ENCODE results near the gene FUOM.
A peak's percentile ranks its signal among the peaks of the same experiment; 100 is the strongest.
"Not testable (repeated sequence)": the region's sequence is repeated elsewhere in the genome, so short reads cannot be mapped to it uniquely, and the experiment has no call there.

FUOM gene

DNA sequence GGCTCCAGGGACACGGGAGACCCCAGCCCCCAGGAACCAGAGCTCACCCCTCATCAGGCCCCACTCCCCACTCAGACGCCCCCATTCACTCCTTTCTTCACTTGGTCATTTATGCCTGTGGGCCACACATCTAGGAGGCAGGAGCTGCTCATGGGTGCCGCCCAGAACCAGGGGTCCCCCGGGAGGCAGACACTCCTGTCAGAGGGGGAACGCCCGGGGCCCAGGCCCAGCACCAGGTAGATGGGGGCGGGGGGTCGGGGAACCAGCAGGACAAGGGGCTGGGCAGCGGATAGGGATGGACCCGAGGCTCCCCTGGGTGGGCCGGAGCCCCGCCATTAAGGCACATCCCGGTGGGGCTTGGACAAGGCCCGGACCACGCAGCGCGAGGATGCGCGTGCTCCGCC lies 33.0 kb downstream of the FUOM start:
- H3K9me3 Mint-ChIP-seq = peaks cover 5% of the 10 kb centered on the region
- no peaks in the 10 kb centered on the region for H3K36me3 Mint-ChIP-seq (ENCODE audit: low read depth)
- H3K27ac Mint-ChIP-seq = no peak overlapping the region
- H3K27me3 Mint-ChIP-seq (ENCODE audit: low read depth) = peaks cover 60% of the 10 kb centered on the region
- H3K4me1 Mint-ChIP-seq = peaks cover 15% of the 10 kb centered on the region
- no peak overlapping the region for H3K4me3 Mint-ChIP-seq
- TF ChIP-seq, protein P1, sequence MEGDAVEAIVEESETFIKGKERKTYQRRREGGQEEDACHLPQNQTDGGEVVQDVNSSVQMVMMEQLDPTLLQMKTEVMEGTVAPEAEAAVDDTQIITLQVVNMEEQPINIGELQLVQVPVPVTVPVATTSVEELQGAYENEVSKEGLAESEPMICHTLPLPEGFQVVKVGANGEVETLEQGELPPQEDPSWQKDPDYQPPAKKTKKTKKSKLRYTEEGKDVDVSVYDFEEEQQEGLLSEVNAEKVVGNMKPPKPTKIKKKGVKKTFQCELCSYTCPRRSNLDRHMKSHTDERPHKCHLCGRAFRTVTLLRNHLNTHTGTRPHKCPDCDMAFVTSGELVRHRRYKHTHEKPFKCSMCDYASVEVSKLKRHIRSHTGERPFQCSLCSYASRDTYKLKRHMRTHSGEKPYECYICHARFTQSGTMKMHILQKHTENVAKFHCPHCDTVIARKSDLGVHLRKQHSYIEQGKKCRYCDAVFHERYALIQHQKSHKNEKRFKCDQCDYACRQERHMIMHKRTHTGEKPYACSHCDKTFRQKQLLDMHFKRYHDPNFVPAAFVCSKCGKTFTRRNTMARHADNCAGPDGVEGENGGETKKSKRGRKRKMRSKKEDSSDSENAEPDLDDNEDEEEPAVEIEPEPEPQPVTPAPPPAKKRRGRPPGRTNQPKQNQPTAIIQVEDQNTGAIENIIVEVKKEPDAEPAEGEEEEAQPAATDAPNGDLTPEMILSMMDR (IDR thresholded peaks at IDR 0.05; ENCODE audit: unreplicated experiment in 3 of 3) = no peak

DNA sequence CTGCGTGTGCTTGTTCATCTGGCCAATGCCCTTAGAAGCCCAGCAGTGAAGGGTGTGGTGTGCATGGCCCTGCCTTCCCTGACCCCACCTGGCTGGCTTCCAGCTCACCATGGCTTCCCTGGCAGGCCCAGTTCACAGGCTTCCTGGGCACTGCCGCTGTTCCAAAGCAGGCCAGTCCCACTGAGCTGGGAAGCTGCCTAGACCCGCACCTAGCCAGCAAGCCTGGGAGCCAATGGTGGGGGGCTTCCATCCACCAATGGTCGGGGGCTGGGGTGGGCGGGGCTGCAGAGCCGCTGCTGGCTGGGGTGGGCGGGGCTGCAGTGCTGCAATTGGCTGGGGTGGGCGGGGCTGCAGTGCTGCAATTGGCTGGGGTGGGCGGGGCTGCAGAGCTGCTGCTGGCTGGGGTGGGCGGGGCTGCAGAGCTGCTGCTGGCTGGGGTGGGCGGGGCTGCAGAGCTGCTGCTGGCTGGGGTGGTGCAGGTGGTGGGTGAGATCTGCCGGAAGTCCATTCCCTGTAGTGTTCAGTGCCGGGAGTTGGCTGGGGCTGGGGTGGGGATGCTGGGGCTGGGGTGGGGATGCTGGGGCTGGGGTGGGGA lies 33.5 kb downstream of the FUOM start:
- TF ChIP-seq, protein P1 (IDR thresholded peaks at IDR 0.05; ENCODE audit: unreplicated experiment in 3 of 3) = no peak
- Mint-ChIP-seq H3K4me1 (peaks cover 11% of the 10 kb centered on the region), H3K27ac (no peak overlapping the region), H3K4me3 (peak overlapping the region in 2 of 3 experiments; percentile 23 to 52), H3K36me3 (ENCODE audit: low read depth) (no peaks in the 10 kb centered on the region), H3K9me3 (peaks cover 5% of the 10 kb centered on the region), H3K27me3 (ENCODE audit: low read depth) (peaks cover 57% of the 10 kb centered on the region)

DNA sequence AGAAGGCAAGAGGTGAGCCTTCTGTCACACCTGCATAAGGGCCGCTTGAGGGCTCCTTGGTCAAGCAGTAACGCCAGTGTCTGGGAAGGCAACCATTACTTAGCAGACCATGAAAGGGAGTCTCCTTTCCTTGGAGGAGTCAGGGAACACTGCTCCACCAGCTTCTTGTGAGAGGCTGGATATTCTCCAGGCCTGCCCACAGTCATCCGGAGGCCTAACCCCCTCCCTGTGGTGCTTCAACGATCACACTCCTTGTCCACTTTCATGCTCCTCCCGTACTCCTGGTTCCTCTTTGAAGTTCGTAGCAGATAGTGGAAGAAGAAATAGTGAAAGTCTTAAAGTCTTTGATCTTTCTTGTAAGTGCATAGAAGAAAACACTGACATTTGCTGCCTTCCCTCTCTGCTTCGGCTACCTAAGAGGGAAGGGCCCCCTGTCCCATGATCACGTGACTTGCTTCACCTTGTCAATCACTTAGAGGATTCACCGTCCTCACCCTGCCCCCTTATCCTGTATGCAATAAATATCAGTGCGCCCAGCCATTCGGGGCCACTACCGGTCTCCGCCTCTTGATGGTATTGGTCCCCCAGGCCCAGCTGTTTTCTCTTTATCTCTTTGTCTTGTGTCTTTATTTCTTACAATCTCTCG lies 35.6 kb downstream of the FUOM start:
- H3K27me3 Mint-ChIP-seq (ENCODE audit: low read depth) = peaks cover 41% of the 10 kb centered on the region
- peak overlapping the region in 1 of 3 experiments; percentile 63 for H3K27ac Mint-ChIP-seq
- not testable (repeated sequence) for H3K36me3 Mint-ChIP-seq (ENCODE audit: low read depth); H3K9me3 Mint-ChIP-seq; H3K4me1 Mint-ChIP-seq
- peak overlapping the region in 1 of 3 experiments; percentile 45 for H3K4me3 Mint-ChIP-seq

DNA sequence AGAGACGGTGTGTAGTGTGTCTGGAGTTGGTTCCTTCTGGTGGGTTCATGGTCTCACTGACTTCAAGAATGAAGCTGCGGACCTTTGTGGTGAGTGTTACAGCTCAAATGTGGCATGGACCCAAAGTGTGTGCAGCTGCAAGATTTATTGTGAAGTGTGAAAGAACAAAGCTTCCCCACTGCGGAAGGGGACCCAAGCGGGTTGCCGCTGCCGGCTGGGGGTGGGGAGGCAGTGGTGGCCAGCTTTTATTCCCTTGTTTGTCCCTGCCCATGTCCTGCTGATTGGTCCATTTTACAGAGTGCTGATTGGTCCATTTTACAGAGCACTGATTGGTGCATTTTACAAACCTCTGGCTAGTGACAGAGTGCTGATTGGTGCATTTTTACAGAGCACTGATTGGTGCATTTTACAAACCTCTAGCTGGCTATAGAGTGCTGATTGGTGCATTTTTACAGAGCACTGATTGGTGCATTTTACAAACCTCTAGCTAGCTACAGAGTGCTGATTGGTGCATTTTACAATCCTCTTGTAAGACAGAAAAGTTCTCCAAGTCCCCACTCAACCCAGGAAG lies 36.9 kb downstream of the FUOM start:
- not testable (repeated sequence) for H3K4me1 Mint-ChIP-seq; H3K36me3 Mint-ChIP-seq (ENCODE audit: low read depth); H3K9me3 Mint-ChIP-seq; H3K27ac Mint-ChIP-seq; H3K4me3 Mint-ChIP-seq
- H3K27me3 Mint-ChIP-seq (ENCODE audit: low read depth) = peaks cover 33% of the 10 kb centered on the region

DNA sequence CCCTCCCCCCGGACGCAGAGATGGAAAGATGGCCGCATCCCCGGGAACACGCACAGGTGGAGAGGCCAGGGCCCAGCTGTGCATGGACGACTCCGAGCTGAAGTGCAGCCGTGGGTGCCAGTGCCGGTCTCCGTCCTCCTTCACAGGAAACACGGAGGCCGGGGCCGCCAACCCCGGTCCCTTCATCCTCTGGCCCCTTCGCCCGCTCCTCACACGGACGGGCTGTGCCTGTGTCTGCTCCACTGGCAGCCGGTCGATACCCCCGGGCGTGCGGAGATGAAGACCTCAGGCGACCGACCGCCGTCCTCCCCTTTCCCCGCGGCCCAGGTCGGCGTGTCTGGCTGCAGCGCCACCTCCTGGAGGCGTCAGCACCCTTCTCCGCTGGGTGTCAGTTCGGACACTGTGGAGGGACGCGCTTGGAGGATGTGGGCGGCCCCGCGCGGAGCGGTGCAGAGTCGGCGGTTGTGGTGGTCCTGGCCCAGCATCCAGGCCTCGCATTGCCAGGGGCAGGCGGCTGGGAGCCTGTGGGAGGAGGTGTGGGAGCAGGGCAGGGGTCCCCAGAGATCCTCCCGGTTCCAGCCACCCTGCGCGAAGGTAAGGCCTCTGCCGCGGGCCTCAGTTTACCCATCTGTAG lies 39.2 kb downstream of the FUOM start:
- no peaks in the 10 kb centered on the region for H3K36me3 Mint-ChIP-seq (ENCODE audit: low read depth)
- H3K27me3 Mint-ChIP-seq (ENCODE audit: low read depth) = peaks cover 27% of the 10 kb centered on the region
- peaks cover 5% of the 10 kb centered on the region for H3K9me3 Mint-ChIP-seq
- H3K27ac Mint-ChIP-seq = no peak overlapping the region
- peak overlapping the region in 2 of 3 experiments; percentile 32 to 39 for H3K4me3 Mint-ChIP-seq
- TF ChIP-seq, protein P1 (IDR thresholded peaks at IDR 0.05; ENCODE audit: unreplicated experiment in 3 of 3) = peak; percentile 67 to 80 (median 74)
- H3K4me1 Mint-ChIP-seq = peaks cover 19% of the 10 kb centered on the region

DNA sequence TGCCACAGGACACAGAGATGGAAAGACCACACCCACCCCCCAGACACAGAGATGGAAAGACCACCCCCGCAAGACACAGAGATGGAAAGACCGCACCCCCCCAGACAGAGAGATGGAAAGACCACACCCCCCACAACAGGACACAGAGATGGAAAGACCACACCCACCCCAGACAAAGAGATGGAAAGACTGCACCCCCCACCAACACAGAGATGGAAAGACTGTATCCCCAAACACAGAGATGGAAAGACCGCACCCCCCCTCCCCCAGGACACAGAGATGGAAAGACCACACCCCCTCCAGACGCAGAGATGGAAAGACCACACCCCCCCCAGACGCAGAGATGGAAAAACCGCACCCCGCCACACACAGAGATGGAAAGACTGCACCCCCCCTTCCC lies 41.1 kb downstream of the FUOM start:
- TF ChIP-seq, protein P1 (IDR thresholded peaks at IDR 0.05; ENCODE audit: unreplicated experiment in 3 of 3) = no peak
- peak overlapping the region in 1 of 3 experiments; percentile 60 for H3K4me3 Mint-ChIP-seq

More for the DNA sequence above, 41.1 kb downstream of the FUOM start:
- Mint-ChIP-seq H3K4me1 (peaks cover 19% of the 10 kb centered on the region), H3K27me3 (ENCODE audit: low read depth) (peaks cover 18% of the 10 kb centered on the region), H3K9me3 (peaks cover 5% of the 10 kb centered on the region), H3K36me3 (ENCODE audit: low read depth) (peaks cover 6% of the 10 kb centered on the region), H3K27ac (no peak overlapping the region)
